Right hindlimb (tissue), 1 donor: ENCODE data around the gene PICK1.

Experiments
- DNase-seq: peaks from one replicate; pipeline ENCODE4 v3.0.0-alpha.2; 2018

PICK1 gene

DNA sequence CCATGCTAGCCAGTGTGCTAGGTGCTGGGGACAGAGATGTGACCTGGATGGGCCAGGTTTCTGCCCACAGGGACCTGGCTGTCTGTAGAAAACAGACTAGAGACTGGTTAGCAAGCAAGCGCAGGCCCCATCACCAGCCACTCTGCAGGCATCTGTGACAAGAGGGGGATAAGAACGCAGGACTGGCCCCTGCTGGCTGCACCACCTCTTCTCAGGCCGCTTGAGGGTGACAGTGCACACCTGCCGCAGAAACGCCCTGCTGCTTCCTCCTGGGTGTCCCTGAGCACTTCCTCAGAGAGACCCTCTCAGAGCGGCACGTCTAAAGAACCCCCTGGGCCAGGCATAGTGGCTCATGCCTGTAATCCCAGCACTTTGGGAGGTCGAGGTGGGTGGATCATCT lies 5.9 kb upstream of the PICK1 start:
- DNase-seq = no peak

GRCh38 chr22:38051900-38052862 lies 5.0 kb upstream of the PICK1 start:
- DNase-seq = peak; percentile 85

- DNase-seq = no peak
These were observed 5.6 kb downstream of the PICK1 start for GRCh38 chr22:38062791-38063190.

DNA sequence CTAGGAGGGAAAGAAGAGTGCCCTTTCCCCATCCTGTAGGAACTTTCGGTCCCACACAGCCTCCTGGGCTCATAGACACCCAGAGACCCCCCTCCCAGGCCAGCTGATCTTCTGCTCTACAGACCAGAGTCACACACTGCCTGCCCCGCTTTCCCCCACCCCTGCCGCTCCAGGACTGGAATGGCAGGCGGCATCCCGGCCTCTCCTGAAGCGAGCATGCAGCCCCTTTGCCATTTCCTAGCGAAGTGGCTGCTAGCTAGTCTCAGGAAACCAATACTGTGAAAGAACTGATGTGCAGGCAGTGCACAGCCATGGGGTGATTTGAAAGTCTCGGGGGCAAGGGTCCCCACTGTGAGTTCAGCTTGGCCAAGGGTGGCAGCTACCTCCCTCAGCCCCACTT lies 8.3 kb downstream of the PICK1 start:
- no peak for DNase-seq

GRCh38 chr22:38066381-38067027 lies 9.3 kb downstream of the PICK1 start:
- DNase-seq = no peak

GRCh38 chr22:38067028-38067415 lies 9.8 kb downstream of the PICK1 start:
- DNase-seq = no peak

GRCh38 chr22:38067761-38068360 lies 10.7 kb downstream of the PICK1 start:
- peak; percentile 18 for DNase-seq

DNA sequence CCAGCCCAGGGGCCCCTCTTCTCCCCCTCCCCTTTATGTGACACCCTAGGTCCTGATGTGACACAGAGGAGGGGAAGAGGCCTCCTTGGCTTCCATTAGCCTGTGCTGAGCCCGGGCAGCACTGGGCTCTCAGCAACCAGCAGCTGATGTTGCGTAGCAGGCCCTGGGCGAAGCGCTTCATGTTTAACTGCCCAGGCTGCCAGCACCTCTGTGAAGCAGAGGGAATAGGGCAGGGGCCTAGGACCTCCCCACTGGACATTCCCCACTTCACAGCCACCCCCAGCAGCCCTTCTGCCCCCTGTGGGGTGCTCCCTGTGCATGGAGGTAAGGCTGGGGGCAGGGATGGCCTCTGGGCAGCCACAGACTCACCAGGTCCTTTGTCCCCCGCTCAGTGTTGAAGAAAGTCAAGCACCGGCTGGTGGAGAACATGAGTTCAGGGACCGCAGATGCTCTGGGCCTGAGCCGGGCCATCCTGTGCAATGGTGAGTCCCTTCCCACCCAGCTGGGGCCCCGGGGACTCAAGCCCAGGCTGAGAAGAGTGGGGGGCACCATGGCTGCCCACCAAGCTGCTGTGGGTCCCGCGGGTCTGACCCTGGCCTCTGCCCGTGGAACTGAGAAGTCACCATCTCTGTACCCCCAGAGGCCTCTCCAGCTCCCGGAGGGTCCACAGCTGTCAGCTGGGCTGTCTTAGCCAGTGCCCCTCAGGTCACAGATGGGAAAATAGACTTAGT lies 11.6 kb downstream of the PICK1 start:
- DNase-seq = no peak

DNA sequence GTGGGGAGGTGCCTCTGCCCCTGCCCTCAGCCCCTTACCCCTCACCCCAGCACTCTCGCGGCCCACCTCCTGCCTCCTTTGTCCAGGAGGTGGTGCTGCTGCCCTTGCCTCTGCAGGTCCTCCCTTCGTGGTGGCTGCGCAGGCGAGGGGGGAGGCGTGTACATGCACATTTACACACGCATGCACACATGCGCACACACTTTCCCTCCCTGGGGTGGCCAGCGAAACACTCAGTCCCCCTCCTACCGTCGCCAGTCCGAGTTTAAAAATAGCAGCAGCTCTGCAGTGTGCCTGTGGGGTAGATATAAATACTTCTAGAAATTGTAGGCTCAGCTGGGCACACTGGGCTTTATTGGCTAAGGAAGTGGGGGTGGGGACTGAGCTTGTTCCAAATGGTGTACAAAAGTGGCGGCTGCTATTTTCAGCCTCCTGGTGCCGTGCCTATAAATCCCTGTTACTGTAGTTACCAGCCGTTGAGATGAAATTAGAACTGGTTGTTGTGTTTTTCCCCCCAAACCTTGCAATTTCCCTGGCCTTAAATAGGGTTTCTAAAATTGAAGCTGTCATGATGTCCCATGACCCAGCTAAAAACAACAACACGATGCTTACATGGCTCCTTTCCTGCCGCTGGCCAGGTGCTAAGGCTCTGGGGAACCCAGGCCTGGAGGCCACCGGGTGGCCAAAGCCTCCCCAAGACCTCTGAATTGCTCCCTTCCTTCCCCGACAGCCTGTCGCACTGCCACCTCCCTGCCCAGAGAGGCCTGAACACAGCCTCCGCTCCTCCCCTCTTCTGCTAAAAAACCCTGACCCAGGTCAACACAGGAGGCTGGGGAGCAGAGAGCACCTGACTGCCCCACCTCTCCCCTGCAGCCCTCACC lies 12.4 kb downstream of the PICK1 start:
- peak; percentile 86 for DNase-seq

DNA sequence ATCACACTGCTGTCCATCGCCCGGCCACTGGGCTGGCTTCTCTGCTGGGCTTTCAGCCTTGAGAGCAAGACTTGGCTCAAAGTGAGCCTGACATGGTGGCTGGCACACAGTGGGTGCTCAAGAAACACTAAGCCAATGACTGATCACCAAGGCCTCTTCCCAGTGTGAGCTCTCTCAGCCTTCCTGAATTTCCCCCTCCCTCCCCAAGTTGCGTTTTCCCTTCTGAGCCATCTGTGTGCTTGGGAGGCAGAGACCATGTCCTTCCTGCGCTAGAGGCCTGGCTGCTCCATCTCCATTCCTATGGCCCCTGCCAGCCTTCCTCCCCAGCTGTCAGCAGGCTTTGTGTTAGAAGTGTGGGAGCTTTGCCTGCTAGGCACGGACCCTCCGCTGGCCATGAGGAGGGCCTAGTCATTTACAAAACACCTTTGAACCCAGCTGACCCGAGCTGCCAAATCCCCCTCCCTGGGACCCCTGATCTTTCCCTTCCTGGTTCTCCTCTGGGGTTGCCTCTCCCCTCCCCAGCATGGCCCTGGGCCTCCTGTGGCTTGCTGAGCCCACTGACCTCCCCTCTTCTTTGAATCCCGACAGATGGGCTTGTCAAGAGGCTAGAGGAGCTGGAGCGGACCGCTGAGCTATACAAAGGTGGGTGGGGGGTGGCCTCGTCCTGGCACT lies 13.2 kb downstream of the PICK1 start:
- DNase-seq = no peak

DNA sequence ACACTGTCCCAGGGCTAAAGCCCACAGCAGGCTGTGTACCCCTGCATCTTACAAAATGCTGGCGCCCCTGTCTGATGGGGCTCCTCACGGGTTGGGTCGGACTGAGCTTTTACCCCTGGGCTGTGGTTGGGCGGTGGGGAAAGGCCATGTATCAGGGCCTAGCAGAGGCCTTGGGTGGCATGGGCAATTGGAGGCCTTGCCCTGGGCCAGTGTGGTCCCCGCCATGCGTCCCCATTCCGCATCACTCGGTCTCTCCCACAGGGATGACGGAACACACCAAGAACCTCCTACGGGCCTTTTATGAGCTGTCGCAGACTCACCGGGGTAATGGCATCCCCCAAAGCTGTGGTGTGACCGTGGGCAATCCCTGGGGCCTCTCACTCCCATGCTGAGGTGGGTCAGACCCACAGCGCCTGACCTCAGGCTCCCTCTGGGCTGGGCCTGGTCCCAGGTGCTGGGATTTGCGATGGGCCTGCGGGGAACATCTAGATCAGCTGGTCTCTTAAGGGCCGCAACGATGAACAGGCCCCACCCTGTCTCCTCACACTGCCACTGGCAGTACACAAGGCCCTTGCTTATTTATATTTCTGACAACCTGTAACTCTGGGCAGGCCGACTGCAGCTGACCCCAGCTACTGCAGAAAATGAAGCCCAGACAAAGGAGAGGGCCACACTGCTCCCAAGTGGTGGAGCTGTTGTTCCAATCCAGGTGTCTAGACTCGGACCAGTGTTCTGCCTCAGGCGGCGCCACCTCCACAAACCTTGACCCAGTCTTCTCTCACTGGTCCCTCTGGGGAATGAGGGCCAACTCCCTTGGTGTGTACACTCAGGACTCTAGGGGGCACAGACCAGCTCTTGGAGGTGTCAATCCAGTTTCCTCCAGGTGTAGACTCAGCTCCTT lies 14.5 kb downstream of the PICK1 start:
- peak; percentile 9 for DNase-seq

DNA sequence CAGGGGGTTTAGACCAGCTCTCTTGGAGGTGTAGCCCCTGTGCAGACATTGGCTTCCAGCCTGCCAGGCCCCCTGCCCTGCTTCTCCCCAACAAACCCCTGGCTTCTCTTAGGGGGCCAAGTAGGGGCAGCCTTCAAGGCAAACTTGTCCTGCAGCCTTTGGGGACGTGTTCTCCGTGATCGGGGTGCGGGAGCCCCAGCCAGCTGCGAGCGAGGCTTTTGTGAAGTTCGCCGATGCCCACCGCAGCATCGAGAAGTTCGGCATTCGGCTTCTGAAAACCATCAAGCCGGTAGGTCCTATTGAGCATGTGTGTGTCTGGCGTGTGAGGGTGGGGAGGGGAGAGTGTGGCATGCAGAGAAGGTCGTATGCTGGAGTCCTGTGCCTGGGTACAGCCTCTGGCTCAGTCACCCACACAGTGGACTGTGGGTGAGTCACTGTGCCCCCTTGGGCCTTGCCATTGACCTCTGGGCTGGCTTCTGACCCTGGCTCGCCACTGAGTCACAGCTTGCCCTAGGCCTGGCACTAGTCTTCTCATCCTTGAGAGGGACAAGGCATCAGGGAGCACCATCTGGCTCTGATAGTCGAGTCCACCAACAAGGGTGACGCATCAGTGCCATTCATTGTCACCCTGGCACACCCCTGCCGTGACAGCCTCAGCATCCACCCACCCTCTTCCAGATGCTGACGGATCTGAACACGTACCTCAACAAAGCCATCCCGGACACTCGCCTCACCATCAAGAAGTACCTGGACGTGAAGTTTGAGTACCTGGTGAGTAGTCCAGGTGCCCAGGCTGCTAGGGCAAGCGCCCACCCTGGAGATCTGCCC lies 15.3 kb downstream of the PICK1 start:
- no peak for DNase-seq

- DNase-seq = peak; percentile 20
These were observed 16.2 kb downstream of the PICK1 start for GRCh38 chr22:38073150-38074130.

DNA sequence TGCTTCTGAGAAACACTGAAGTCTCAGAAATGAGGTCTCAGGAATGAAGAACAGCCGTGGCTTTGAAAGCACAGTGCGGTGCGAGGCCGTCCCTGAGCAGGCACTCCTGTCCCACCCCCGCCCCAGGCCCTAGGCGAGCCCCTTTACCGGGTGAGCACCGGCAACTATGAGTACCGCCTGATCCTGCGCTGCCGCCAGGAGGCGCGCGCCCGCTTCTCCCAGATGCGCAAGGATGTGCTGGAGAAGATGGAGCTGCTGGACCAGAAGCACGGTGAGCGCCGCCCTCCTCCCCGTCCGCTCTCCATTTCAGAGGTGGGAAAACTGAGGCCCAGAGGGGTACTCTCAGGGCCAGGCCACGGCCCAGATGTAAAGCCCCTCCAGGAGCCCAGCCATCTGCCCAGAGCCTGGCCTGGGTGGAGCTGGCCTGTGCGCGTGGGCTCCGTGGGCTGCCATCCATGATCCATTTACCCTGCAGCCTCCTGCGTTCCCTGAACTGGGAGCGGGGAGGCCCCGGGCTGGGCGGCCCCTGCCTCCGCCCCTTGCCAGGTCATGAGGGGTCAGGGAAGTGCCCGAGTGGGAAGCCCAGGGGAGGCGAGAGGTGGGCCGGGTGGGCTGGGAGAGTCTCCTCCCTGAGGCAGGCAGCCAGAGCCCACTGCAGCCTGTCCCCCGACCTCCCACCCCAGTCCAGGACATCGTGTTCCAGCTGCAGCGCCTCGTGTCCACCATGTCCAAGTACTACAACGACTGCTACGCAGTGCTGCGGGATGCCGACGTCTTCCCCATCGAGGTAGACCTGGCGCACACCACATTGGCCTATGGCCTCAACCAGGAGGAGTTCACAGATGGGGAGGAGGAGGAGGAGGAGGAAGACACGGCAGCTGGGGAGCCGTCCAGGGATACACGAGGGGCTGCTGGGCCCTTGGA lies 17.2 kb downstream of the PICK1 start:
- DNase-seq = peak; percentile 55

- peak; percentile 12 for DNase-seq
These were observed 18.1 kb downstream of the PICK1 start for GRCh38 chr22:38075105-38075825.

- DNase-seq = peak; percentile 10
These were observed 18.8 kb downstream of the PICK1 start for GRCh38 chr22:38075961-38076360.
